Measurements from ENCODE around the gene LCMT2.

- TF ChIP-seq CTCF (IDR thresholded peaks at IDR 0.05; ENCODE audit: insufficient read depth, low read length), result peak; percentile 20
- TF ChIP-seq GABPA (IDR thresholded peaks at IDR 0.05; ENCODE audit: low read depth), result peak; percentile 73
- TF ChIP-seq REST (IDR thresholded peaks at IDR 0.05; ENCODE audit: insufficient replicate concordance, low read depth), result peak; percentile 36
- peak; percentile 61 for TF ChIP-seq POLR2AphosphoS5 (IDR thresholded peaks at IDR 0.05; ENCODE audit: low read depth)
- TF ChIP-seq SPI1 (IDR thresholded peaks at IDR 0.05; ENCODE audit: borderline replicate concordance, low read depth), result no peak
Observed at GRCh38 chr15:43370975-43371974, 40.9 kb upstream of the LCMT2 start, which contains the start of the genes TUBGCP4 and ZSCAN29.
